HG03575 (cell line): Measurements from ENCODE around the gene KLHDC4.

Source experiments
- ATAC-seq: cut with Tn5 transposase; IDR thresholded peaks from one replicate; pipeline ENCODE4 v1.9.1; 2021; ENCODE audit not compliant: unreplicated experiment, insufficient number of reproducible peaks, low FRiP score; ENCODE audit errors: extremely low read depth

Gene KLHDC4

GRCh38 chr16:87677830-87678229, 88.0 kb downstream of the KLHDC4 start:
- ATAC-seq: no peak

- no peak for ATAC-seq
These were observed 90.6 kb downstream of the KLHDC4 start for GRCh38 chr16:87675111-87675719.

GRCh38 chr16:87674419-87674818, 91.4 kb downstream of the KLHDC4 start:
- no peak for ATAC-seq

GRCh38 chr16:87671715-87672270, 94.0 kb downstream of the KLHDC4 start:
- ATAC-seq: no peak

- no peak for ATAC-seq
These were observed 94.6 kb downstream of the KLHDC4 start for GRCh38 chr16:87671221-87671620.

GRCh38 chr16:87669672-87670071, 96.1 kb downstream of the KLHDC4 start:
- no peak for ATAC-seq

- ATAC-seq: no peak
These were observed 97.8 kb downstream of the KLHDC4 start for GRCh38 chr16:87667946-87668345.

GRCh38 chr16:87667443-87667842, 98.3 kb downstream of the KLHDC4 start:
- no peak for ATAC-seq

GRCh38 chr16:87666919-87667318, 98.9 kb downstream of the KLHDC4 start:
- ATAC-seq: no peak

- no peak for ATAC-seq
These were observed 100.6 kb downstream of the KLHDC4 start for GRCh38 chr16:87665193-87665592.

GRCh38 chr16:87664792-87665191, 101.0 kb downstream of the KLHDC4 start:
- no peak for ATAC-seq

GRCh38 chr16:87662254-87663204, 103.3 kb downstream of the KLHDC4 start:
- ATAC-seq: no peak

- ATAC-seq: no peak
These were observed 104.2 kb downstream of the KLHDC4 start for GRCh38 chr16:87661561-87661960.

- no peak for ATAC-seq
These were observed 107.1 kb downstream of the KLHDC4 start for GRCh38 chr16:87658564-87659225.
